Middle frontal gyrus (tissue), 1 donor: ENCODE measurements around the gene CTTN.
"Not testable (repeated sequence)": the region's sequence is repeated elsewhere in the genome, so short reads cannot be mapped to it uniquely, and the experiment has no call there.

Experiments
- DNase-seq: peaks from one replicate; pipeline ENCODE4 v3.0.0-alpha.2; 2015; ENCODE audit warnings: low spot score; ENCODE audit errors: extremely low spot score

The CTTN gene

DNA sequence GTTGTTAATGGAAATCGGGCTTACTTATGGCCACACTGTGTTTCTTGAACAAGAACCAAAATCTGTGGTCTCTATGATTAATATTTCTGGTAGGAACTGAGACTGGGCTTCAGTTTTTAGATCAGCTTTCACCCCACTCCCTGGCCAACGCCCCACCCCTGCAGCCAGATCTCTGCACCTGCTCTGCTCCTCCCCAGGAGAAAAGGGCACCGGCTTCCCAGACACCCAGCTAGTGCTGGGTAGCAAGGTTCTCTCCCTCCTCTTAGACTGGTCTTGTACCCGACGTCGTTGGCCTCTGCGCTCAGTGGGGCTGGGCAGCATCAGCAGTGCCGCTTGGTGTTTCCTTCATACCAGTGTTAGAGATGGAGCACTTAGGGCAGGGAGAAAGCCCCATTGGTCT is 17.0 kb upstream of the CTTN start:
- DNase-seq, result no peak

DNA sequence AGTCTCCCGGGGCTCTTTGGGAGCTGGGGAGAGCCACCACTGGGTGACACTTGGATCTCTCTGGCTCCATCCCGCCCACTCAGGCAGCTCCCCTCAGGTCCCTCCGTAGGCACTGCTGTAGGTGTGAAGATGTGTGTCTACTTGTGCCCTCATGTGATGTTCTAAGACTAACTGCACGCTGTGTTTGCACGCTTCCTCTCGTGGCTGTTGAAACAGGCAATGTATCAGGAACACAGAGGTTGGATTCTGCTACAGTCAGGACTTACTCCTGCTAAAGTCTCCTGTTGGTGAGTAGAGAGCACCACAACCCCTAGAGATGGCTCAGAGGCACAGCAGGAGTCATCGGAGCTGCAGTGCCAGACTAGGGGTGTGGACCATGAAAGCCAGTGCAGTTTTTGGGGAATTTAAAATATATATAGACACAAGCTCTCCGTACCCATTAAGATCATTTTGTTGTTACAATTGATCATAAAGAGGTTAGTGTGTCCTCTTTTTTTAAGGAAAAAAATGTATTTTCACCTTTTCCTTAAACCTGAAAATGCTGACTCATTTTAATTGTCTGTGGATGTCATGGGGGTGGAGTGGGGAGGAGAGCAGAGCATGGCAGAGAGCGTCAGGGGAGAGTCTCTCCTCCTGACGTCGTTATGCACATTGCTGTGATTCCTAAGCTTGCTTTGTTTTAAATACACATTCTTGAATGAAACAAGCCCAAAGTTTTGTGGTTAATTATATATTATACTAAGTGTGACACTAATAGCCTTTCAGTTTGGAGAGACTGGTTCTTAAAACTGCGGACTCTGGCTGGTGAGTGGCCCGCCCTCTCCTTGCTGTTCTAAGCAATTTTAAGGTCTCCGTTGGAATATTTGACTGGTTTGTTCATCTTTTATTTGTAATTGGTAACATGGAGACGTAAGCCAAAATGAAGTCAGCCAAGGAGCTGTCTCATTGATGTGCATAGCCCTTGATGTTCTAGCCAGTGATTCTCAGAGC is 16.2 kb upstream of the CTTN start:
- no peak for DNase-seq

DNA sequence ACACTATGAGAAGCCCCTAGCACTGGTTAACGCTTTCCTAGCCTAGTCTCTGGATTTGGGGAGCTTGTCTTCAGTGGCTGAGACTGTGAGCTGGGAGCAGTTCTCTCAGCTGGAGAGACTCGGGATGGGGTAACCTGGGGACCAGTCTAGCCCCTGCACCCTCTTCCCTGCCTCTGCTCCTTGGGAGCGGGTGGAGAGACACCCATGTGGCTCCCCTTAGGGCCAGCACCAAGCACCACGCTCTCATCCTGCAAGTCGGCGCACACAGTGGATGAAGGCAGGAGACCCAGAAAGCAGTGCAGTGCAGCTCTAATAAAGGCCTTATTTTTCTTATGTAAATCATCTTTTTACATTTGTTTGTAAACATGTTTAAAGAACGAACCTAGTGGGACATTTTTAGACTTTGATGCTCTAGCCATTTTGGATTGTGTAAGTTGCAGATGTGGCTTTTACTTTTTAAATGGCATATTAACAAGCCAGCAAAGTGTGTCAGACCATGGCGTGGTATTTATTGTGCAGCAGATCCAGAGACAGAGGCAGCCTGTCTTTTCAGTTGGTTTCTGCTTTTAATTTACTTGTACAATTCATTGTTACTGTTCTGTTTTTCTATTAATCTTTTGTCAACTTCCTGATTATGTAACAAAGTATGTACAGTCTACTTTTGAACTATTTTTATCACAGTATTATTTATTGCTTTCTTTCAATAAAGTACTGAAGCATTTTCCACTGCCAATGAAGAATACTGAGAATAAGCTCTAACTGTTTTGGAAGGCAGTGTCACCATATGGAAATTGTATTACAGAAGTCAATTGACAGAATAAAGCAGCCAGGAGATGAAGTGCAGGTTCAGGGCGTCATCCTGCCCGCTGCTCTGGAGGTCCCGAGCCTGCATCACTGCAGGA is 14.4 kb upstream of the CTTN start:
- DNase-seq, result no peak

DNA sequence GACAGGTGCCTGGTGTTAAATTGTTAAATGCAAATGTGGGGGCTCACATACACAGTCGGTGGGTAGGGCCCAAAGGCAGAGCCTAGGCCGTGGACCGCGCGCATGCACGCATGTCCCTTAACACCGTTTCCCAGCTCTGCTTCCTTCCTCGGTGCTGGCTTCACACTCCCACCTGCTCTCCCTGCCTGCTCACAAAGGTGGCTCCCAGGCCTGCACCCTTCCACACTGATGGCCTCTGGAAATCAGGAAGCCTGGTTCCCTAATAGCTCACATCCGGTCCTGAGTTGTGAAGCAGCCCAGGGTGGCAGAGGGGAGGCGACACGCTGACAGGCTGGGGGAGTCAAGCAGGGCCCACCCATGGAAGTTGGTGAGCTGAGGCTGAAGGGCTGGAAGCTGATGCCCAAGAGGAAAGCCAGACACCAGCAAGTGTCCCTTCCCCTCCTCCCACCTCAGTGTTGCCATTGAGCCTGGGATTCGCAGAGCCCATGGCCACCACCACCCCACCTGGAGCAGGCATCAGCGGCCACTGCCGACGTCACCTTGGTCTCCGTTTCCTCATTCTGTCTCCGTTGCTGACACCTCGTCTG is 13.7 kb upstream of the CTTN start:
- no peak for DNase-seq

DNA sequence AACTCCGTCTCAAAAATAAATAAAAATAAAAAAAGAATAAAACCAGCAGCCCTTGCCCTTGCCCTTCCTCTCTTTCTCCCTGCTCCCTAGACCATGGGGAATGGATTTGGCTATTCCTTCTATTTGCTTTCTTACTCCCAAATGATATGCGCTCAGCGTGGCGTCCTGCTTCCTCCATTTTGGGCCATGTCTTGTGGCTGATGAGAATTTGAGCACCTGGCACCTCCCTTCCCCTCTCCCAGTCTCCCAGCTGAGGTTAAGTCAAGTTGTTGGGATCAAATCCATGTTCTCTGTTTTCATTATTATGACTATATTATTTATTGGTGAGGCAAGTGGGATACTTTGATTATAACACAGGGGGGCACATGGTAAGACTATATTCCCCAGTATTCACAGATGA is 10.8 kb upstream of the CTTN start:
- no peak for DNase-seq

DNA sequence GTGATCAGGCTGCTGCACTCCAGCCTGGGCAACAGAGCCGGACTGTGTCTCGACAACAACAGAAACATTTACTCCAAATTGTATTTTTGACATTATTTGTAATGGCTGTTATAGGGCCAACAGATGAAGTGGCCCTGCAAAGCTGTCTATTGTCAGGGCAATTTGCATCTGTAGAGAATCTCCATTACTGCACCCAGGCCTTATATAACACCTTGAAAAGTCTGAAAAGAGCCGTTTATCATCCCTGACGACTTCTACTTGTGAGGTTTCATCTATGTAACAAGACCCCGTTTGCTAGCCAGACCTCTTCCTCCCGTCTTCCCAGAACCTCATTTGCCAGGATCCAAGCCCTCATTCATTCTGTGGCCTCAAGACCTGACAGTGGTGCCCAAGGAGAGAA is 9.1 kb upstream of the CTTN start:
- no peak for DNase-seq

DNA sequence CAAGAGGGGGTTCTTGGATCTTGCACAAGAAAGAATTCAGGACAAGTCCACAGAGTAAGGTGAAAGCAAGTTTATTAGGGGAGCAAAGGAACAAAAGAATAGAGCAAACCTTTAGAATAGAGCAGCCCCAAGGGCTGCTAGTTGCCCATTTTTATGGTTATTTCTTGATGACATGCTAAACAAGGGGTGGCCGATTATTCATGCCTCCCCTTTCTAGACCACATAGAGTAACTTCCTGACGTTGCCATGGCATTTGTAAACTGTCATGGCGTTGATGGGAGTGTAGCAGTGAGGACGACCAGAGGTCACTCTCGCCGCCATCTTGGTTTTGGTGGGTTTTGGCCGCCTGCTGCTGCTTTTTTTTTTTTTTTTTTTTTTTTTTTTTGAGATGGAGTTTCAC is 7.4 kb upstream of the CTTN start:
- not testable (repeated sequence) for DNase-seq

DNA sequence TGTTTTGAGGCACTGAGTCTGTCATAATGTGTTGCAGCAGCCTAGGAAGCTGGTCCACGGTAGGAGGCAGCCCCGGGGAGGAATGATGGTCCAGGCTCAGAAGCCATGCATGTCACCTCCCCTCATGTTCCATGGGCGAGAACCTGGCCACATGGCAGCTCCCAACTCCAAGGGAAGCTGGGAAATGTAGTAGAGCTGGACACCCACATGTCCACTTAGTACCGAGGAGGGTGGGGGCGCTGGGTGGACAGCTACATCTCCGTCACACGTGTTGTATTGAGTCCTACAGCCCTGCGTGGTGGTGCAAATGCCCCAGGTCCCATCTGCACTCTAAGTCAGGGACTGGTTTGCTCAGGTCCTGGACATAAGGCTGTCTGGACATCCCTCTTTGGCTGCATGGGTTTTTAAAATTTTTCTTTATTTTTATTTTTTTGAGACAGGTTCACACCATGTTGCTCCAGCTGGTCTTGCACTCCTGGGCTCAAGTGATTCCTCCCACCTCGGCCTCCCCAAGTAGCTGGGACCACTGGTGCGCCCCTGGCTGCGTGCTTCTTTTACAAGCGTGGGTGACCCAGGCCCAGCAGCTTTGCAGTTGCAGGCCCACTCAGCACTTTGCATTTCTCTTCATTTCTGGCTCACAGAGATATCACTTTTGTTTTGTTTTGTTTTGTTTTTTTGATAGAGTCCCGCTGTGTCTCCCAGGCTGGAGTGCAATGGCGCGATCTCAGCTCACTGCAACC is 3.9 kb upstream of the CTTN start:
- no peak for DNase-seq

DNA sequence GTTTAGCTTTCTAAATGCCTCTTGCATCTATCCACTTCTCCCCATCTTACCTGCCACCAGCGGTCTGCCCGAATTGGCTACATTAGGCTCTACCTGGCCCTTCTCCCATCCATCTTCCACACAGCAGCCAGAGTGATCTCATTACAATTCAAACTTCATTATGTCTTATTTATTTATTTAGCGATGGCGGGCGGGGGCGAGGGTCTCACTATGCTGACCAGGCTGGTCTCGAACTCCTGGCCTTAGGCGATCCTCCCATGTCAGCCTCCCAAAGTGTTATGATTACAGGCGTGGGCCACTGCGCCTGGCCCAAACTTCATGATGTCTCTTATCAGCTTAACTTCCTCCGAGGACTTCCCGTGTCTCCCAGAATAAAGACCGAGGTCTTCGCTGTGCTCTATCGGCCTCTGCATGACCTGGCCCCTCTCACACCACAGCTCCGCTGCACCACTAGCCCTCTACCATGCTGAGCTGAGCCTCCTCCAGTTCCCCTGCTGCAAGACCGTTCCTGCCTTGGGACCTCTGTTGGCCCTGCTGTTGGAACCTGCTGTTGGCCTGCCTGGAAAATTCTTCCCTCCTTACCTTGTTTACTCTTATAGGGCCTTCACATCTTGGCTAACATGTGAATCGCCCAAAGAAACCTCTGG is 870 bp upstream of the CTTN start:
- no peak for DNase-seq

DNA sequence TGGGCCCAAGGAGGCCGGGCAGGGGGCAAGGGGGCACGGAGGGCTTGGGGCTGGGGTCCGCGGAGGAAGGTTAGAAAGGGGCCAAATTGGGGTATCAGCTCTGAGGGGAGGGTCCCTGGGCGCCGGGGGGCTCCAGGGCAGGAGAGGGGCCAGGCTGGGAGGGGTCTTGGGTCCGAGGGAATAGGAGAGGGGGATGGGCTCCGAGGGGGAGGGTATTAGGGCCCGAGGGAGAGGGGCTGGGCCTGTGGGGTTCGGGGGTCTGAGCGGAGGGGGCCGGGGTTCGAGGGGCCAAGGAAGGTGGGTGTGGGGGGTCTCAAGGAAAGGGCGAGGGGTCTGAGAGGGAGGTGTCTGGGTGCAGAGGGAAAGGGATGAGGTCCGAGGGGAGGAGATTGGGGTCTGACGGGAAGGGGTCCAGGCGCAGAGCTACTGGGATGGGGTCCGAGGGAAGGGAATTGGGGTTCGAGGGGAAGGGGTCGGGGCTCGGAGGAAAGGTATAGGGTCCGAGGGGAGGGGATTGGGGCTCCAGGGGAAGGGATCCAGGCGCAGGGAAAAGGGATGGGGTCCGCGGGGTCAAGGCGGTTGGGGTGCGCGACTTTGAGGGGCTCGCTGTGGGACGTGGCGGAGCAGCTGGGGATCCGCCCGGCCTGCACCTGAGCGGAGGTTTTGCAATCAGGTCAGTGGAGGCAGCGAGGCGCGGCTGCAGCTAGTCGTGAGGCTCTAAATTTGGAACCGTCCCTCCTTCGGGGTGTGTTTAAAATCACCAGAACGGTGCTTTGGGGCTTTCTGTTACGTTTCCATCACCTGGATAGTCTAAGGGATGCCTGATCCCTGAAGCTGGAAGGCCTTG is 728 bp downstream of the CTTN start:
- DNase-seq, result no peak

DNA sequence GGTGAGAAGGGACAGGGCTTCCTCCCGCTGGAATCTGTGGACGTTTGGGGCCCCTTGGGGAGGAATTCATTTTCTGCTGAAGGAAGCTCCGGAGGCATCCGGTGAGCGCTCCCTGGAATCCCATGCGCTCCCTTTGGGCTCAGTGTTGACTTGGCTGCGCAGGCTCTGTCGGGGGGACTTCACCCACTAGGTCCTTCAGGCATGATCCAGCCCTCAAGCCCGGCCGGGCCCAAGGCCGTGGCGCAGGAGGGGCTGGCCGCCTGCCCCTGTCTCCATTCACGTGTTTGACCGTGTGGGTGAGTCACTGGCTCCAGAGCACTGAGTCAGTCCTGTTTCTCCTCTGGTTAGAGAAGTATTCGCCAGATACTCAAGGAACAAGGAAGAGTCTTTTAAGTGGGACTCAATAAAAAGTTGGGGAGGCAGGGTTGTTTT is 1.4 kb downstream of the CTTN start:
- no peak for DNase-seq

DNA sequence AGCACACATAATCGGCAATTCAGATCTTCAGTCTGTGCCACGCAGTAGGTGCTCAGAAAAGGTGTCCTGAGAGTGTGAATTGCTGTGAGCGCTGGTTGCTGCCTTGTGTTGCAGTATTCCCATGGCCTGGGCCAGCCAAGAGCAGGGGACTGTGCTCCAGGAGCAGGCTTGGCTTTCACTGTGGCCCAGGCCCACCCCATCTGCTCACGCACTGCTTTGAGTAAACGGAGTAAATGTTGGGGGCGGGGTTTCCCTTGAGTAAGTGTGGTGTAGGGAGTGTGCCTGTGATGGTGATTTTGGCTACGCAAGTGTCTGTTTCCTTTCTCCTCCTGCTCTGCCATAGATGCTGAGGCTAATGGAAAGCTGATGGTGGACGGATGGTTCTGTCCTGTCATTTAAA is 2.3 kb downstream of the CTTN start:
- no peak for DNase-seq

DNA sequence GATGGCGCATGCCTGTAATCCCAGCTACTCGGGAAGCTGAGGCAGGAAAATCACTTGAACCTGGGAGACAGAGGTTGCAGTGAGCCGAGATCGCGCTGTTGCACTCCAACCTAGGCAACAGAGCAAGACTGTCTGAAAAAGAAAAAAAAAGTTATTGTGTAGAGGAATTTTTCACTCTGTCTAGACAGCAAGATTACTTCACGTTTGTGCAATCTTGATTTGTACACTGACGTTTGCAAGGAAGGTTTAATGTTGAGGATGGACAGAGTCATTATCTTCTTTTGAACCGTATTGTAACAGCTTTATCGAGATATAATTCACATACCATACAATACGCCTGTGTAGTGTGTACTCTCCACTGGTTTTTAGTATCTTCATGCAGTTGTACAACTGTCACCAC is 3.7 kb downstream of the CTTN start:
- no peak for DNase-seq

DNA sequence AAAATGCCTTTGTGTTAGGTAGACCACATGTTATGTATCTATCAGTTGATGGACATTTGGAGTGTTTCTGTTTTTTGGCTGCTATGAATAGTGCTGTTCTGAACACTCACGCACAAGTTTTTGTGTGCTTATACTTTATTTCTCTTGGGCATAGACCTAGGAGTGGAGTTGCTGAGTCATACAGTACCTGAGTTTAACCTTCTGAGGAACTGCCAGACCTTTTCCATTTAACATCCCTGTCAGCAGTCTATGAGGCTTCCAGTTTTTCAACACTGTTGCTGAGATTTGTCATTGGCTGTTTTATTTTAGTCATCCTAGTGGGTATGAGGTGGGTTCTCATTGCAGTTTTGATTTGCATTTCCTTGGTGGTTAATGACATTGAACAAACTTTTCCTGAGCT is 4.4 kb downstream of the CTTN start:
- DNase-seq, result no peak

DNA sequence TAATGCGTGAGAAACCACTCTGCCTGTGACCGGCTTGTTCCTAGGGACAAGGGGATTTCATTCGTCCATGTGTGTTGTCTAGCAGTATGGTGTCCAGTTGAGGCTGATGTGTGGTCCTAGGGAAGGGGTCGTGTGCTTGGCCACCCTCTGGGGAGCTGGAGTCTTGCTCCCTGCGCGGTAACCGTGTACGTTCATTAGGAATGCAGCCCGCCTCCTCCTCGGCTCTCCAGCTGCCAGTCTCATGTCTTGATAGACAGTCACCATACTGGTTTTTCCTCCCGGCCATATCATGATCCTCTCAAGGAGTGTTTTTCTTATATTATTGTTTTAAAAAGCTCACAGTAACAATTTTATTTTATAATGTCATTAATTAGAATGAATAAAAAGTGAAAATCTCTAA is 5.9 kb downstream of the CTTN start:
- no peak for DNase-seq

DNA sequence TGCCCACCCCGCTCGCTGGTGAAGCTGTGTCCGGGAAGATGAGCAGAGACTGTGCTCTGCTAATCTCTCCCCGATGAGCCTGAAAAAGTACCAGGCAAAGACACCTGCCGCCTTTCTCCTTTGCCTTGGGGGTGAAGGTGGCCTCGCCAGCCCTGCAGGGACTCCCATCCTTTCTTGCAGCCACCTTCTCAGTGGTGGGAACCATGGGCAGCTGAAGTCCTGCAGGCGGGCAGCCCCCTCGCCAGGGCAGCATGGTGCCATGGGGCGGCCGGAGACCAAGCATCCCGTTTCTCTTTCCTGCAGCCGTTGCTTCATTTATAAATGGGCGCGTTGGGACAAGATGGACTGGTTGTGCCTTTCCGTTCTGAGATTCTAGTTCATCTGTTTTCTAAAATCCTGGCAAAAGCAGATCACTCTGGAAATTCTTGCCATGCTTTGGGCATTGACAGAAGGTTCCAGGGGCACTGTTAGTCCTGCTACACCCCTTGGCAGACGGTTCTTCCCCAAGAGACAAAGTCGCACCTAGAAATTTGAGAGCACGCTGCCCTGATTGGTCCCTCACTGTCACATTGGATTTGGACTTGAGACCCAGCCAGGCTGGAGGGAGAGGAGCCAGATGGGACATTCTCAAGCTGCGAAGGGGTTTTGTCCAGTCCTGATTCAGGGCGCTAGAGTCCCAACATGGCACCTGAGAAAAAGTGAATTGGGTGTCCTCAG is 7.5 kb downstream of the CTTN start:
- no peak for DNase-seq

DNA sequence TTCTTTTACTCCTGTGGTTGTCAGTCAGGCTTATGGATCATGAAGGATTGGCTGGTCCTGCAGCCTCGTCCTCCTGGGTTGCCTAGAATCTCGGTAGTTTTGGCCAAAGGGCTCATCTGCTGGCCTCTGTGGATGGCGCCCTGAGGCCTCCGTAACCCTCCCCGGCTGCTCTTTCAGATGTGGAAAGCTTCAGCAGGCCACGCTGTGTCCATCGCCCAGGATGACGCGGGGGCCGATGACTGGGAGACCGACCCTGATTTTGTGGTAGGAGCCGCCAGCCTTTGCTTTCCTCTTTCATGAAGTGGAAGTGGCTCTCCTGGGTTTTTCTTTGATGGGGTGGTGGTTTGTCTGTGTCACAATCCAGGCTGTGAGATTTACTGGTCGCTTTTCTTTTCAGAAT is 8.8 kb downstream of the CTTN start:
- no peak for DNase-seq

DNA sequence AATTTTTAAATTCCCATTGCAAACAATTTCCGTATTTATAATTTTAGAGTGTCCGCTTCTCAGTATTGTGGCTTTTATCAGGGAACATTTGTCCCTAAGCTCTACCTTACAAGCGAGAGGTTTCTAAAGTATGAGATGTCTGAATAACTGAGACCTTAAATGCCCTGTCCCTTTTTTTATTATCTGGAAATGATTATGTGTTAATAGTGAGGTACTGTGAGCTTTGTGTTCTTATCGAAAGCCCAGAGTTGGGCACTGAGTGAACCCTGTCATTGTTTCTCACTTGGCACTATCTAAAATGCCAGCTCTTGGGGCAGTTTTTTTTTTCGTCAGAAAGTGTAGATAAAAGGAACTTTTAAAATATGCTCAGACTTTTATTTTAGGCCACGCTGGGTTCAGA is 9.5 kb downstream of the CTTN start:
- no peak for DNase-seq

DNA sequence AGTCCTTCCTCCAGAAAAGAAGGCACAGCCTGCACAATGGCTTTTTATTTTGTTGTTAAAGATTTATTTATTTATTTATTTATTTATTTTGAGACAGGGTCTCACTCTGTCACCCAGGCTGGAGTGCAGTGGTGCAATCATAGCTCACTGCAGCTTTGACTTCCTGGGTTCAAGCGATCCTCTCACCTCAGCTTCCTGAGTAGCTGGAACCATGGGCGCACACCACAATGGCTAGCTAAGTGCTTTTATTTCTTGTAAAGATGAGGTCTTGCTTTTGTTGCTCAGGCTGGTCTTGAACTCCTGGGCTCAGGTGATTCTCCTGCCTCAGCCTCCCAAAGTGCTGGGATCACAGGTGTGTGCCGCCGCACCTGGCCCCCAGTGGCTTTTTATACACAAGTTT is 10.0 kb downstream of the CTTN start:
- DNase-seq, result not testable (repeated sequence)
